Smooth muscle cell of the umbilical artery (primary cell): ENCODE results near the gene MPP2. TPM values are rescaled to one million over a fixed set of nuclear protein-coding genes. Genes with fewer than 3 reads are reported as not detected.

Experiments
- total RNA-seq: library from RNA; depleted of rRNA; stranded (reverse); fragments of >200 nt; gene quantifications from 2 replicates; pipeline ENCODE4 v1.2.3, GENCODE V29; 2014

The MPP2 gene
- total RNA-seq = 7.9 and 8.3 TPM in 2 replicates

GRCh38 chr17:43907425-43907981, at the start of gene MPP2:
Gene MPP2, minus strand, starts transcription at chr17:43907536. Its CDS starts 3,076 bp downstream, at chr17:43904460.

GRCh38 chr17:43953746-43954145, 46.4 kb upstream of the MPP2 start, which contains the start of gene PYY:
Gene PYY, minus strand, starts transcription at chr17:43953940. Its CDS starts 457 bp downstream, at chr17:43953483.

GRCh38 chr17:43942051-43942685, 34.8 kb upstream of the MPP2 start, which contains the start of gene PPY:
Gene PPY, minus strand, starts transcription at chr17:43942476. Its CDS starts 822 bp downstream, at chr17:43941654.

GRCh38 chr17:43846963-43847371, 60.4 kb downstream of the MPP2 start, which contains the start of gene CD300LG:
Gene CD300LG, plus strand, starts transcription at chr17:43847176. Its CDS starts 41 bp downstream, at chr17:43847217.

GRCh38 chr17:43832976-43833829, 74.1 kb downstream of the MPP2 start, which contains the start of gene MPP3:
Gene MPP3, minus strand, starts transcription at chr17:43833146. Its CDS starts 1,240 bp downstream, at chr17:43831906.

Other genes with a start within 250 kb of the MPP2 start
- gene MEOX1, start 245.6 kb downstream of the MPP2 start, total RNA-seq = not detected in 2 replicates
- not detected in 2 replicates for gene SOST, start 148.7 kb downstream of the MPP2 start, total RNA-seq
- gene DUSP3, start 128.6 kb downstream of the MPP2 start, total RNA-seq = 62.1 and 78.0 TPM in 2 replicates
- under 0.01 TPM in 1 of 2 replicates, not detected in the other for gene CFAP97D1, start 127.1 kb downstream of the MPP2 start, total RNA-seq
- gene MPP3, start 74.4 kb downstream of the MPP2 start, total RNA-seq = 16.3 and 17.7 TPM in 2 replicates
- not detected in 2 replicates for gene CD300LG, start 60.4 kb downstream of the MPP2 start, total RNA-seq
- gene PPY, start 34.9 kb upstream of the MPP2 start, total RNA-seq = not detected in 2 replicates
- gene PYY, start 46.4 kb upstream of the MPP2 start, total RNA-seq = 0.09 TPM in 1 of 2 replicates, not detected in the other
- 1.5 and 6.1 TPM in 2 replicates for gene NAGS, start 97.1 kb upstream of the MPP2 start, total RNA-seq
- gene TMEM101, start 107.4 kb upstream of the MPP2 start, total RNA-seq = 43.0 and 80.5 TPM in 2 replicates
- gene LSM12, start 159.1 kb upstream of the MPP2 start, total RNA-seq = 26.1 and 44.3 TPM in 2 replicates
- 22.0 and 27.1 TPM in 2 replicates for gene G6PC3, start 163.2 kb upstream of the MPP2 start, total RNA-seq
- 27.3 and 48.3 TPM in 2 replicates for gene HDAC5, start 216.1 kb upstream of the MPP2 start, total RNA-seq
- gene HROB, start 234.4 kb upstream of the MPP2 start, total RNA-seq = under 0.01 and 1.4 TPM in 2 replicates